Astrocyte of the hippocampus (primary cell): ENCODE data around the gene HTD2.
A peak's percentile ranks its signal among the peaks of the same experiment; 100 is the strongest.
"Not testable (repeated sequence)": the region's sequence is repeated elsewhere in the genome, so short reads cannot be mapped to it uniquely, and the experiment has no call there.

ENCODE experiments used
- DNase-seq: peaks from one replicate; pipeline ENCODE4 v3.0.0; 2011; ENCODE audit warnings: low read depth, low spot score

The HTD2 gene

DNA sequence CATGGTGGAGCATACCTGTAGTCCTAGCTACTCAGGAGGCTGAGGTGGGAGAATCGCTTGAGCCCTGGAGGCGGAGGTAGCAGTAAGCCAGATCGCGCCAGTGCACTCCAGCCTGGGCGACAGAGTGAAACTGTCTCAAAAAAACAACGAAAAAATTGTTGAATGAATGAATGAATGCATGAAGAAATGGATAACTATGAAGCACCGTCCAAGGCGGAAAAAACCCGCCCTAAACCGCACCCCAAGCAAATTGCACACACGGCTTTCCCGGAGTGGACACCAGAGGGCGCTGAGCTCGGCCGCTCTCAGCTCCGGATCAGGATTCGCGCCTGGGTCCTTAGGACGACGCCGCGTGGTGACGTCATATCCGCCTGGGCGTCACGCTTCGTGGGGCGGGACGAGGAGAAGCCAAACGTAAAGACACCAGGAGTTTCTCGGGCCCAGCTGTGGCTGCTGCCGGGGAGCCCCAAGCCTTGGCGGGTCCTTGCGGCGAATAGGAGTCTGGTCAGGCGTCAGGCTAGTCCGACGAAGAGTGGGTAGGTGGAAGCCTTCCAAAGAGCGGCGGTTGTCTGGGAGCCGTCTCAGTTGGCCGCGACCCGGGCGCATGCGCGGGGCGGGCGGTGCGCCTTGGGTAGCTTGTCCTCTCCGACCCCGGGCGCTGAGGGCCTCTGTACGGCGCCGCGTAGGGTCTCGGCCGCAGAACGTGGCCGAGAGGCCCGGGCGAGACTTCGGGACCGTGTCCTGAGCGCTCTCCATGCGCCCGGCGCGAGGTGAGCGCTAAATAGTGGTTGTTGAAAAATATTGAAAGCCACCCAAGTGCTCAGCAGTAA, at the start of gene HTD2, which contains the start of gene RPP14:
TSS of gene HTD2 (plus strand) at position 639 of the 830 bp plus-strand sequence. CDS start 11,094 bp downstream, outside the sequence.
TSS of gene RPP14 (plus strand) at position 364 of the 830 bp plus-strand sequence. CDS start 4,085 bp downstream, outside the sequence.
- DNase-seq = peak; percentile 99

DNA sequence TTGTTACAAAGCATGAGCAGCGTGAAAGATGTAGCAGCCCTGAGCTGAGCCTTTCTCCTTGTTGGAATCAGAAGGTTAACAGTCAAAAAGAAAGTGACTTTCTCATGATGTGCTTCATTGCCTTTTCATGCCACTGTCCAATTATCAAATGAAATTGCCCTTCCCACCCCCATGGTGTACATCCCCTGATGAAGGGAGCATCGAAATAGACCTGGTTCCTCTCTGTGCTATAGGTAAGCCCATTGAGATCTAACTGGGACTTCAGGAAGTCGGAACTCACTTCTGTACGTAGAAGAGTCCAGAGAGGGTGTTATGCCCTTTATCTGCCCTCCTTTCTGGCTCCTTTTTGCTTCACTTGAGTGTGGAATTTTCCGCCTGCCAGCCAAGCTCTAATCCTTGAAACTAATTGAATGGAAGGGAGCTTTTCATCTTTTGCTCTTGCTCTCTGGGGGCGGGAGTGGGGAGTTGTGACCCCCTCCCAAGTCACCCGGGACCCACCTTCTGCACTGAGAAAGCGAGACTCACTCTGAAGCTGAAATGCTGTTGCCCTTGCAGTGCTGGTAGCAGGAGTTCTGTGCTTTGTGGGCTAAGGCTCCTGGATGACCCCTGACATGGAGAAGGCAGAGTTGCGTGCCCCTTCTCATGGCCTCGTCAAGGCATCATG, 47.8 kb upstream of the HTD2 start:
- no peak for DNase-seq

DNA sequence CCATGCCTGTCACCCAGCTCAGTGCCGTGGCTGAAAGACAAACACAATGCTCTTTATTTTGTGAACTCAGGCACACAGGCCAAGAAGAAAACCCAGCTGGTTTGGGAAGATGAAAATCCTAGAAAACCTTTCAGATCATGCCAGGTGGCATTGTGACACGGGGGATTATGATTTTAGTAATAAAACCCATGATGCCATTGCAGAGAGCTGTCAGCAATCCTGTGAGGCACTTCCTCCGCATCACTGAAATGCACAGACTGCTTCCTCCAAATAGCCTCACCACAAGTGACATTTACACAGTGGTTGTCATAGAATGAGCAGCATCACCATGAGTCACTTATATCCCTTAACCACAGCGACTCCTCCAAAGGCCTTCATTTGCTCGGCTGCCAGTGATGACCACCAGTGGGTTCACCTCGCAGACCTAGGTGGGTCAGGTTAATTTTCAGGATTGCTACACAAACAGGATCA, 46.0 kb upstream of the HTD2 start:
- DNase-seq = peak; percentile 79

DNA sequence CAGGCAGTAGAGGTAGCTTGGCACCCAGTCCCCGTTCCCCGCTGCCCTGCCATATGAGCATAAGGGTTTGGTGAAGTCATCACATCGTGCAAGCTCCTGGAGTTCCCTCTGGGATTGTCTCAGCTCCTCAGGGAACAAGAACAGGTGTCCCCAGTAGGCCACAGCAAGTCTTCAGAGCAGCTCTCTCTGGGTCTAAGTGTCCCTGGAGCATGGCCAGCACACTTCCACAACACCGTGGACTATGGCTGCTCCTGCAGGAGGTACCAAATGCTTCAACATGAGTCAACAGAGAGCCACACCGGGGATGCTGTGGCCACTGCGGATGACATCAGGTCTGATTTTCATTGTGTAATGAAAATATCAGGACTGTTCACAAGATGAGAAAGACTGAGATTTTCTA, 45.6 kb upstream of the HTD2 start:
- DNase-seq = peak; percentile 71

DNA sequence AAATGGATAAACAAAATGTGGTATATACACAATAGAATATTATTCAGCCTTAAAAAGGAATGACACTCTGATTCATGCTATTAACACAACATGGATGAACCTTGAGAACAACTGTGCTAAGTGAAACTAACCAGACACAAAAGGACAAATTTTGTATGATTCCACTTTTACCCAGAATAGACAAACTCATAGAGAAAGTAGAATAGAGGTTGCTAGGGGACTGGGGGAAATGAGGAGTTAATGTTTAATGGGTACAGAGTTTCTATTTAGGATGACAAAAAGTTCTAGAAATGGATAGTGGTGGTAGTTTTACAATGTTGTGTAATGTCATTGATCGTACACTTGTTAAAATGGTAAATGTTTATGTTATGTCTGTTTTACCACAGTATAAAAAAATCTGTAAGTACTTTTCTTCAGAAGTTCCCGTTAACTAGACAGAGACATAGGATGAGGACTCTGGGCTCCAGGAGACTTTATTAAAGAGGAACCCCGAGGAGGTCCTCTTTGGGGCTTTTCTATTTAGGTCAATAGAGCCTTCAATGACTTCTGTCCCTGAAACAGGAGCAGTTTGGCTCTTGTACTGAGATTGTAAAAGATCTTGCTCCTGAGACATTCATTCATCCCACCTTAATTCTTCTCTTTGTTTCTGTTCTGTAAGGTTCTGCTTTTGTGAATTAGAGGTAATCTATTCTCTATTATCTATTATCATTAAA, 44.2 kb upstream of the HTD2 start:
- no peak for DNase-seq

DNA sequence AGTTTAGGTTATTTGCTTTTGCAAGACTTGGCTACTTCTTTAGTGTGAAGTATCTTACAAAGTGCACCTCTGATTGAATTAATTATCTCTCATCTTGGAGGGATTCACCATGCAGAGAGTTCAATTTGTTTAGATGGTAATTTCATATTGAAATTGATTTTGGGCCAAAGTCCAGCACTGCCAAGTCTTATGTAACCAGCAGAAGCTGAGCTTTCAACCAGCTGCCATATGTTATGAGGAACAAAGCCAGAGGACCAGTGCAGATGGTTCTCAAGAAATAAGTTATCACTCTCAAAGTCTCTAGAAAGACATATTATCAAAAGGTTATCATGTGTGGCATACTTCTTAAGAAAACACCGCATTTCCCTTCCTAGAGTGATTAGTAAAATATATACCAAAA, 39.7 kb upstream of the HTD2 start:
- DNase-seq = no peak

DNA sequence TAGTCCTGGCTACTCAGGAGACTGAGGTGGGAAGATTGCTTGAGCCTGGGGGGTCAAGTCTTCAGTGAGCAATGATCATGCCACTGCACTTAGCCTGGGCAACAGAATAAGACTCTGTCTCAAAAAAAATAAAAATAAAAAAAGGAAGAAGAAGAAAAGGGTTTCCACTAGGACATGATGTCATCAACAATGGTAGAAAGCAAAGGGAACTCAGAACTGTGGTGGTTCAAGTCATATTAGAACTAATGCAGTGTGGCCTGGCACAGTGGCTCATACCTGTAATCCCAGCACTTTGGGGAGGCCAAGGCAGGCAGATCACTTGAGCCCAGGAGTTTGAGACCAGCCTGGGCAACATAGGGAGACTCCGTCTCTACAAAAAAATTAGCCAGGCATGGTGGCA, 38.8 kb upstream of the HTD2 start:
- not testable (repeated sequence) for DNase-seq

DNA sequence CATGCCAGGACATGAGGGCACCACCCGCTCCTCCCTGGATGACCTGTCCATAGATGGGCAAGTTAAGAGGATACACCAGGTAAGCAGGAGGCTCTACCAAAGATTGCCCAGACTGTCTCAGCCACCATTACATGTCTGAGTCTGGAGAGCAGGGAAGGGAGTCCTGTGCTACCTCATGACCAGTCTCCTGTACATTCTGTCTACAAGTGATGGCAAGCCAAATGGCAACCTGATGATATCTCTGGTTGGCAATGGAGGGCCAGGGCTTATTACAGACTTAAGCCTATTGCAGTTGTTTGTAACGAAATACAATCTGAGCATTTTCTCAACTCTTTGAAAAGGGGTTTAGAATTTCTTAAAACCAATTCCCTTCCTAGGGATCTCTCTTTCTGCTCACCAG, 37.0 kb upstream of the HTD2 start:
- DNase-seq = no peak

DNA sequence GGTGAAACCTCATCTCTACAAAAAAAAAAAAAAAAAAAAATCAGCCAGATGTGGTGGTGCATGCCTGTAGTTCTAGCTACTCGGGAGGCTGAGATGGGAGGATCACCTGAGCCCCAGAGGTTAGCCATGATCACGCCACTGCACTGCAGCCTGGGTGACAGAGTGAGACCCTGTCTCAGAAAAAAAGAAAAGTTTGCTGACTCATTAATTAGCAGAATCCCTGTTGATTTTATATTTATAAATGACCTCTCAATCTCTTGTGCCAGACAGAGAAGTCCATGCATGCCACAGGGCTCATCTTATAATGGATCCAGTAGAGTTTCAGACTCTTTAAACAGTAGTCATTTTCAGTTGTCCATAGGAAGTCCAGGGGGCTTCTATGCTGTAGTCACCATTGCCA, 35.8 kb upstream of the HTD2 start:
- DNase-seq = no peak

DNA sequence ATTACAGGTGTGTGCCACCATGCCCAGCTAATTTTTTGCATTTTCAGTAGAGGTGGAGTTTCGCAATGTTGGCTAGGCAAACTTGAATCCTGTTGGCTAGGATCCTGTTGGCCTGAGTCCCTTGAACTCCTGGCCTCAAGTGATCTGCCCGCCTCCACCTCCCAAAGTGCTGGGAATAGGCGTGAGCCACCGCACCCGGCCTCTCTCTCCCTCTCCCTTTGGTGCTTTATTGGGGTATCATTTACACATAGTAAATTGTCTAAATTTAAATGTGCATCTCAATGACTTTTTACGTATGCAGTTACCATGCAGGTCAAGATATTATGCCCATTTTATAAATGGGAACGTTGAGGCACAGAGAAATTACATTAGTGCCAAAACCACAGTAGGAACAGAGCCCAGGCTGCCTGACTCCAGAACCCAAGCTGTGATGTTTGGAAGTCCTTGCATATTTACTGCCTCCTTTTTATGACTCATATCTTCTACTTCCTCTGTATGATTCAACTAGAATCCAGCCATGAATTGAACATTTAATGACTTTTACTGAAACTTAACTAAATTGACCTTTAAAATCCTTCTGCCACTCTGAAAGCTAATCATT, 34.3 kb upstream of the HTD2 start:
- peak; percentile 85 for DNase-seq

DNA sequence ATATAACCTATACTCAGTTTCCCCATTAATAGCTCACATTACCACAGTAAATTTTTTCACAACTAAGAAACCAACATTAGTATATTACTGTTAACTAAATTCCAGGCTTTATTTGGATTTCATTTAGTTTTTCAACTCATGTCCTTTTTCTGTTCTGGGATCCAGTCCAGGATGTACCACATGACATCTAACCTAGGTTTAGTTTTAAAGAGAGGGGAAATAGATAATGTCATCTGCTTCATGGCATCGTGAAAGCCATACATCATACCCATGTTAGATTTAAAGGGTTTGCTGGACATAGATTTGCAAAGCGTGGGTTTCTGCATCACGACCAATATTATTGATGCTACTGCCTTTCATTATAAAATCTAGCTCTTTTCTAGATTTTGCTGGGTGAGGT, 33.4 kb upstream of the HTD2 start:
- peak; percentile 25 for DNase-seq

DNA sequence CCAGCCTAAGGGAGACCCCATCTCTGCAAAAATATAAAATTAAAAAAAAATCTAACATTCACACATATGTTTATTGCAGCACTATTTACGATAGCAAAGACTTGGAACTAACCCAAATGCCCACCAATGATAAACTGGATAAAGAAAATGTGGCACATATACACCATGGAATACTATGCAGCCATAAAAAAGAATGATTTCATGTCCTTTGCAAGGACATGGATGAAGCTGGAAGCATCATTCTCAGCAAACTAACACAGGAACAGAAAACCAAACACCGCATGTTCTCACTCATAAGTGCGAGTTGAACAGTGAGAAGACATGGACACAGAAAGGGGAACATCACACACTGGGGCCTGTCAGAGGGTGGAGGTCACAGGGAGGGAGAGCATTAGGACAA, 33.0 kb upstream of the HTD2 start:
- not testable (repeated sequence) for DNase-seq

DNA sequence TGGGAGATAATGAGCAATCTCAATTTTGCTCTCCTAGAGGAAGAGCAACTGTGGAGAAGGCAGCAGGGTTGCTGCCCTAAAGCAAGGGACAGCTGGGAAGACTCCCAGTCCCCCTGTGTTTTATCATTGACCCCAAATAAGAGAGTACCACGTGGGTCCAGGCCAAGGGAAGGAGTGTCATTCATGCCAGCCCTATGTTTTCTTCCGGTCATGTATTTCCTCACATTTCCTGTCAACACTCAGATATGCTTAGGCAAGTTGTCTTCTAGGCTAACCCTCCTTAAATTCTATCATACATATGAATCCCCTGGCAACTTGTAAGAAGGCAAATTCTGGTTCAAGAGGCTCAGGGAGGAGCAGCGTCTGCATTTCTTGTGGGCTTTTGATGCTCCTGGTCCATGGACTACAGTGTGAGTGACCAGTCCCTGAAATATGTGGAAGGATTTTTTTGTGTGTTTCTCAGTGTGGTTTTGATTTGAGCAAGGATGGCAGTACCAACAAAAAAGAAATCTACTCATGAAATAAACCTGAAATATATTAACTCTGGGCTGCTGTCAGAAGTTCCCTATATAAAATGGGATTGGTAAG, 32.2 kb upstream of the HTD2 start:
- DNase-seq = peak; percentile 22

DNA sequence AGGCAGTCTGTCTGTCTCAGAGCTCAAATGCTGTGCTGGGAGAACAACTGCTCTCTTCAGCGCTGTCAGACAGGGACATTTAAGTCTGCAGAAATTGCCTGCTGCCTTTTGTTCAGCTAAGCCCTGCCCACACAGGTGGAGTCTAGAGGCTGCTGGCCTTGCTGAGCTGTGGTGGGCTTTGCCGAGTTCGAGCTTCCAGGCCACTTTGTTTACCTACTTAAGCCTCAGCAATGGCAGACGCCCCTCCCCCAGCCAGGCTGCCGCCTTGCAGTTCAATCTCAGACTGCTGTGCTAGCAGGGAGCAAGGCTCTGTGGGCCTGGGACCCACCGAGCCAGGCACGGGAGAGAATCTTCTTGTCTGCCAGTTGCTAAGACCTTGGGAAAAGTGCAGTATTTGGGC, 25.3 kb upstream of the HTD2 start:
- no peak for DNase-seq

DNA sequence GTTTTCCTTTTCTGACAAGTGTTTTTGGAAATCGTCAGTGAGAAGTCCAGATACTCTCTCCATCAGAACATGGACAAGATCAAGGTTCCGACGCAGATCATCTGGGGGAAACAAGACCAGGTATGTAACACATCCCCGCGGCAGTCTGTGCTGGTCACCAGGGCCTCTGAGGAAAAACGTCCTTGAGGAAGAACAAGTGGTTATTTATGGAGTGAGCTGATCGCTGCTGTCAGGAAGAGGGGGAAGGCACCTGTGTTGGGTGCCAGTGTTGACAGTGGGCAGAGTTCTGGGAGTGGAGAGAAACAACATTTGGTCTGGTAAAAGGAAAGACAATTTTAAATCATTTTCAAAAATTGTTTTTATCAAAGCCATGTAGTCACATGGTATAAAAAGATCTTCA, 21.0 kb upstream of the HTD2 start:
- no peak for DNase-seq

DNA sequence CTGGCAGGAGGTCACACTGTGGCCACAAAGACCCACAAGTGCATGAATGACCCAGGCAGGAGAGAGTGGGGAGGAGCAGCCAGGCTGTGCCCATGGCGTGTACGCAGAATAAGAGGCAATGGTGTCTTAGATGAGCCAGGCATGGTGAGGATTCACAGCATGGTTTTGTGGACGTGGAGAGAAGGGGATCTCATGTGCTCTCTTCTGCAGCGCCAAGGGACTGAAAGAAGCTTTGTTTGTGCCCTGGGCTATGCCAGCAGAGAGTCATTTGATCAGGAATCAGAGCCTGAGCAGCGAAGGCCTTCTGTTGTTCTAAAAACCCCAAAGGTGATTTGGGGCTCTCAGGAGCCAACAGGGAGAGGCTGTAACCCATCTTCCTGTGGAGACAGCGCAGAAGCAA, 19.0 kb upstream of the HTD2 start:
- DNase-seq = no peak

DNA sequence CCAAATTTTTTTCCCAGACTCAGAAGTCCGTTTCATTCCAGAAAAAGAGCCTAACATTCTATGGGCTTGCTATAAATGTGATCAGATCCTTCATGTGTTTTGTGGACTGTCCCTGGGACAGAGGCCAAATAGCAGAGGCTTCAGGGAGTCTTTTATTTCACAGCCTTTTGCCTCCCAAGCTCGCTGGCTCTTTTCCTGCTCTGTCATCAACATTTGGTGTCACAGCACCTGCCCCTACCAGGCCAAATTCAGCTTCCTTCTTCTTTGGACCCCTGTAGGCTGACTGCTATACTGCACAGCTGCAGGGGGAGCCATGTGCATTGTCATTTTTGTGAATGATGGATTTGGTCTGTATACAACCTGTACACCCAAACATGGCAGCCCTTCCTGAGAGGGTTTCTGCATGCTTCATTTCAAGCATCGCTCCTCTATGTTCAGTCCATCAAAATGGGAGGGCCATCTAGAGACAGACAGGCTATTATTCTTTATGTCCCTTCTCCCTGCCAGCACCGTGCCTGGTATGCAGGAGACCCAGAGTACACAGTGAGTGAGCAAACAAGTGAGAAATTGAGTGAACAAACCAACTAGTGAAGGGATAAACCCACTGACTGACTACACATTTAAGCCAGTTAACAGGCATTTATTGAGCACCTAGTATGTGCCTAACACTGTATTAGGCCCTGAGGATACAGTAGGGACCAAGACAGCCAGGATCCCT, 18.1 kb upstream of the HTD2 start:
- DNase-seq = no peak

DNA sequence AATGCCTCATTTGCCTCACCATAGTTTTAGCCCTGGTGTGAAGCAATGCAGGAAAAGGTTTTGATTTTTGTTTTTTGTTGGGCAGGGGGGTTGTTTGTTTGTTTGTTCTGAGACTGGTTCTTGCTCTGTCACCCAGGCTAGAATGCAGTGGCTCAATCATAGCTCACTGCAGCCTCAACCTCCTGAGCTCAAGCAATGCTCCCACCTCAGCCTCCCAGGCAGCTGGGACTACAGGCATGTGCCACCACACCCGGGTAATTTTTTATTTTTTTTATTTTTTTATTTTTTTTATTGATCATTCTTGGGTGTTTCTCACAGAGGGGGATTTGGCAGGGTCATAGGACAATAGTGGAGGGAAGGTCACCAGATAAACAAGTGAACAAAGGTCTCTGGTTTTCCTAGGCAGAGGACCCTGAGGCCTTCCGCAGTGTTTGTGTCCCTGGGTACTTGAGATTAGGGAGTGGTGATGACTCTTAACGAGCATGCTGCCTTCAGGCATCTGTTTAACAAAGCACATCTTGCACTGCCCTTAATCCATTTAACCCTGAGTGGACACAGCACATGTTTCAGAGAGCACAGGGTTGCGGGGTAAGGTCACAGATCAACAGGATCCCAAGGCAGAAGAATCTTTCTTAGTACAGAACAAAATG, 17.2 kb upstream of the HTD2 start:
- DNase-seq = not testable (repeated sequence)

DNA sequence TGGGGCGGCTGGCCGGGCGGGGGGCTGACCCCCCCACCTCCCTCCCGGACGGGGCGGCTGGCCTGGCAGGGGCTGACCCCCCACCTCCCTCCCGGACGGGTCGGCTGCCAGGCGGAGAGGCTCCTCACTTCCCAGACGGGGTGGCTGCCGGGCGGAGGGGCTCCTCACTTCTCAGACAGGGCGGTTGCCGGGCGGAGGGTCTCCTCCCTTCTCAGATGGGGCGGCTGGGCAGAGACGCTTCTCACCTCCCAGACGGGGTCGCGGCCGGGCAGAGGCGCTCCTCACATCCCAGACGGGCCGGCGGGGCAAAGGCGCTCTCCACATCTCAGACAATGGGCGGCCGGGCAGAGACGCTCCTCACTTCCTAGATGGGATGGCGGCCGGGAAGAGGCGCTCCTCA, 15.9 kb upstream of the HTD2 start:
- DNase-seq = not testable (repeated sequence)

DNA sequence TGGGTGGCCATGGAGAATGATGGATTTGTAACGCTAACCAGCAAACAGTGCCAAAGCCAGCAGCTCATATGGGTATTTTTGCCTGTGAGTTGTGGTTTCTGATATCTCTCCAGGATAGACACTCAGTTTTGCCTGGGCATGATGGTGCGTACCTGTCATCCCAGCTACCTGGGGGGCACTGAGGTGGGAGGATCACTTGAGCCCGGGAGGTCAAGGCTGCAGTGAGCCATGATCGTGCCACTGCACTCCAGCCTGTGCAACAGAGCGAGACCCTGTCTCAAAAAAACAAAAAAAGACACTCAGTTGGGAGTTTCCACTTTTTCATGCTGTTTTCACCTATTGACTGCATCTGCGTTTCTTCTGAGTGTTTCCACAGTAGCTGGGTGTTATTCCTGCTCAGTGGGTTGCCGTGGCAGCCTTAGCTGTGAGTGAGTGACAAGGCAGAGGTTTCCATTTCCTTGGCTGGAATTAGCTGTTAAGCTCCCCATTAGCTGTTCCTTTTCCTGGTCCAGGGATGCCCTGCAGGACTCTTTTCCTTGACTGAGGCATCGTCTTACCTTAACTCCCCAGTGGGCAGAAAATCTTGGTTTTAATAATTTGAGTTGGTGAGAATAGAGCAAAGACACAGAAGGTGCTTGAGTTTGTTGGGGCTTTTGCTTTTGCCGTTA, 14.5 kb upstream of the HTD2 start:
- DNase-seq = no peak
